NCI-H510A (cell line): ENCODE measurements around the gene MASP1.
"Not testable (repeated sequence)": the region's sequence is repeated elsewhere in the genome, so short reads cannot be mapped to it uniquely, and the experiment has no call there.

Source experiments
- DNase-seq: peaks from one replicate; lab custom pipeline; 2025; lab: John Stamatoyannopoulos, UW

Gene MASP1

DNA sequence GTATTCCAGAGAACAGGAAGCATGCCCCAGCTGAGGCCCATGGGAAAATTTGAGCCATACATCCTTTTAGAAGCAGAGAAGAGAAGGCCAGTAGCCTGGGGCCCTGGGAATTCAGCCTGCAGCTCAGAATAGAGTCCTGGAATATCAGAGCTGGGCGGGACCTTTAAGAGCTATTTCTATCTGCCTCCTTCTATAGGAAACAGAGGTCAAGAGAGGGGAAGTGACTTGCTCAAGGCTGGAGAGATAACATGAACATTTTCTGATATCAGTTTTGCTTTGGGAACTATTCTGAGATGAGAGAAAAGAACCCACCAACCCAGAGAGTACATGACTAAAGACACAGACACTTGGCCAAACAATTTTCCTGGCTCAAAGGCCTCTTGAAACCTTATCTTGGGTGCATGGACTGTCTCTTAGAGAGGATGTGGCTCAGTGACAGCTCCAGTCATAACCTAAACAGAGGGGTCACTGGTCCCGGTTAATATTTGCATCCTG, 26.0 kb downstream of the MASP1 start:
- DNase-seq: no peak

DNA sequence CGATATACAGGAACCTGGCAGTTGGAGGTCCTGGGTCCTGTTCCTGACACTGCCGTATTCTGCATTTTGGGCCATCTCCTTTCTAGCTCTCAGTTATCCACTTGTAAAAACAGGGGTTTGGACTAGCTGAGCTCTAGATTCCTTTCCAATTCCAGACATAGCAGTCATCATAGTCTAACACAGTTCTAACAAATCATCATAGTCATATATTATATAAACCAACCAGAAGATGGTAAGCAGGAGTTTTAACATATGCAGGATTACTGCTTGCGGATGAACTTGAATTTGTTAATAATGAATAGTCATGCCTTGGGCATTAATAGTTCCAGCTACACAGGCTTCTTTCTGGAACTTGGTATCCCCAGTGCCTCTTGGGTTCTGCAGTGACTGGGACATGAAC, 26.6 kb downstream of the MASP1 start:
- no peak for DNase-seq

DNA sequence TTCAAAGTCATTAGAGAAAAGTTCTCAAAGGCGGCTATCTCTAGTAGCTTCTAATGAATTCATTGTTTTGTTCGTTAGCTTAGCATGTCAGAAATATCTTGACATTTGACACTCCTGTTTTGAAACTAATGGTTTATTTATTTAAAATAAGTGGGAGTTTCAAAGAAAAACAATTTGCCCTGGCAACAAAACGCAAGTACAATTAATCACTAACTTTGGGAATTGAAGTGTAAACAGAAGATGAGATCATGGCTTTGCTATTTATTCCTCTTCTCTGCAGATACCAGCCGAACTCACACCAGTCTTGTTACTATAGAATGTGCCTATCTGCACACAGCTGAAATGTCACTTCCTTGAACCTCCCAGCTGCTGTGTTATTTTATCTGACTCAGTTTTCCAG, 27.5 kb downstream of the MASP1 start:
- DNase-seq: peak; percentile 9

DNA sequence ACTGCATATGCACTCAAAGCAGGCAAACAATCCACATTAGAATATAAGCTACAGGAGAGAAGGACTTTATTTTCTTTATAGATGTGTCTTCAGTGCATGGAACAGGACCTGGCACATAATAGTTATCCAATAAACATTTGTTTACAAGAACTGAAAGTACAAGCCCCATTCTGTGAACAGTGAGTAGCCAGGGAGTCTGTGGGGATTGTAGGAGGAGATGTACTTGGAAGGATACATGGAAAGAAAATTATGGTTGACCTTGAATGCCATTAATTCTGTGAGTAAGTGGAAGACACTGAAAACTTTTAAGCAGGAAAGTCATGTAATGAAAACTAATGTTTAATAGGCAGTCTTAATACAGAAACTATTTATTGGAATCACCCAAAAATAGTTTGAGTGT, 28.3 kb downstream of the MASP1 start:
- DNase-seq: no peak

DNA sequence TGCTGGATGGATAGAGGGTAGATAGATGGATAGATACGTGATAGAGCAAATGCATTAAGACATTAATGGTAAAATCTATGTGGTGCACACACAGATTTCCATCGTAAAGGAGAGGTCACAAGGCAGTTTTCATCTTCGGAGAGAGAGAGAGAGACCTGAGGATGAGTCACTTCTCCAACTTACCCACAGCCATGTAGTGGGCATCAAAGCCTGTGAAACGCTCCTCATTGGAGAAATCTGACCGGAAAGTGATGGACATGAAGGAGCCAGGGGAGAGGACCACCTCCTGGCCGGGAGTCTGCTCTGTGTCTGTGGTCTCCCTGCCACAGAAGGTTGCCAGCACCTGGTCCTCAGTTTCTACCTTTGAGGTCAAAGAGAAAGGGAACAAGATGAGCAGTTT, 29.2 kb downstream of the MASP1 start:
- no peak for DNase-seq

DNA sequence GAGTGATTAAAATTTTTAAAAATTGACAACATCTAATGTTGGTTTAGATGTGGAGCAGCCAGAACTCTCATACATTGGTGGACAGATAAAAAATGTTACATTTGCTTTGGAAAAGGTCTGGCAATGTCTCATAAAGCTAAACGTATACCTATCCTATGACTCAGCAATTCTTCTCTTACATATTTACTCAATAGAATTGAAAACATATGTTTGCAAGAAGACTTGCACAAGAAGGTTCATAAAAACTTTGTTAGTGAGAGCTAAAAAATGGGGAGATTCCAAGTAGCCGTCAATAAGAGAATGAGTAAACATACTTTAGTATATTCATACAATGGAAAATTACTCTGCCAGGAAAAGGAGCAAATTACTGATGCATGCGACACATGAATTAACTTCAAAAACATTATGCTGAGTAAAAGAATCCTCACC, 30.0 kb downstream of the MASP1 start:
- DNase-seq: no peak

DNA sequence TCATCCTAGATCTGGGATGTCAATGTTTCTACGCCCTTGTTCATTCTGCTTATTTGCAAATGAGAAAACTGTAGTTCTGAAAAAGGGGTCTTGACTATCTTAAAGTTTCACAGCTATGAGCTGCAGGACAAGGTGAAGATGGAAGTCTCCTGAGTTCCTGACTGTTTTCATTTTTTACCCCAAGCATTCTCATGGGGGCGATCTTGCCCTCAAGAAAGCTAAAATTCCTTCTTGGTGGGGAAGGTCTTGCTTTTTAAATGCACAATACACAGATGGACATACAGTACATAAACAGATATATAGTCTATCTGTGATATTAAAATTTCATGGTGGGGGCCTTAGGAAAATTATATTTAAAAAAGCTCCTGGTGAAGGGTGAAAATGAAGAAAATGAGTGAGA, 32.4 kb downstream of the MASP1 start:
- DNase-seq: no peak

DNA sequence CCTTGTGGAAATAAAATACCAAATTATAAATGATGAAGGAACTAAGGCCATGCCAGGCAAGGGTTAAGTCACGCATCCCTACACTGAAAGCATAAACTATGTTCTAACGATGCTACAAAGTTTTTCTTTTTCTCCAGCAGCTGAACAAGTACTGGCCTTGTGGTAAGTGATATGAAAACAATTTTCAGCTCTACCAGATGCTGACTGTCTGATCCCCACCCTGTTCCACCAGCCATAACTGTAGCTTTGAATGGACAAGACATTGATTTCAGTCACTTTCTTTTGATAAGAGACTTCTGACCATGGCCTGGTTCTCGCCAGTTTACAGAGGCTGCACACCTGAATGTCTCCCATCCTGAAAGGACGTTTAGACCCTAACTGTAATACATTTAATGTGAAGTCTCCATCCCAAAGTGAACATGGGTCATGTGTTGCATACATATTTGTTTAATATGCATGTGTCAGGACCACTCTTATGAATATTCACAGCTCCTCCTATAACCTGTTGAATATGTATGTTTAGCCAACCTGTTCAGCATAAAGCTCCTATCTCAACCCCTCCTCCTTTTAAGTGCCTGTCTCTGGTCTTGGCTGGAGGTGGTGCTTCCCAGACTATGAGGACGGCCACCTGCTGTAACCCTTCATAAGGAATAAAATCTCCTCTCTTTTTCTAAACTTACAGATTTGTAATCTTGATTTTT, 33.4 kb downstream of the MASP1 start:
- DNase-seq: no peak

DNA sequence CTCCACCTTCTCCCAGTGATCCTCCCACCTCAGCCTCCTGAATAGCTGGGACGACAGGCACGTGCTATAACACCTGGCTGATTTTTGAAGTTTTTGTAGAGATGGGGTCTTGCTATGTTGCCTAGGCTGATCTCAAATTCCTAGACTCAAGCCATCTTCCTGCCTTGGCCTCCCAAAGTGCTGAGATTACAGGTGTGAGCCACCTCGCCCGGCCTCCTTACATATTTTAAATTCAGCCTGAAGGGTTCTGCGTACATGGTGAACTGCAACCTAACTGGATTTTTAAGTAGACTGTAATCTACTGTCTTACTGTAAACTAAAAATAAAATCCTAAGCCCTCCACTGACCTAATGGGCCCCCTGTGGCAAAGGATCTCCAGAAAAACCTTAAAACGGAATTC, 34.1 kb downstream of the MASP1 start:
- DNase-seq: no peak

DNA sequence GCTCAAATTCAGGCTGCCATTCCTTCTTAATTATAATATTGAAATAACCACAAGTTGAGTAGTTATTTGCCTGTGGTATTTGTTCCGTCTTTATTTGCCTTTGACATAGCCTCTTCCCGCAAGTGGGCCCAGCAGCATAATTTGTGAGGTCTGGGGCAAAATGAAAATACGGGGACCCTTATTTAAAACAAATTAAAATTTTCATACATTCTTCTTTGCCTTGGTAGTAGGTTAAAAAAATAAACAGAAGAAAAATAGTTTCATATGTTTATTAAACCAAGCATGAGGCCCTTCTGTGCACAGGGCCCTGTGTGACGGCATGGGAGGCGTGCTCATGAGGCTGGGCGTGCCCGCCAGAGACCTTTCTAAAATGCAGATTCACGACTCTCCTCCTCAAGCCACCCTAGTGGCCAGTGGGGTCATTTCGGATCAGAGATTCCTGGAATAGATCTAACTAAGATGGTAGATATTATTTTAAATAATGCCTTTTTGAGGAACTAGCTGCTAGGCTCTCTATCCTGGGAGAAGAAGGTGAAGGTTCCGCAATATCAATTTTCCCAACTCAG, 35.4 kb downstream of the MASP1 start:
- DNase-seq: no peak

DNA sequence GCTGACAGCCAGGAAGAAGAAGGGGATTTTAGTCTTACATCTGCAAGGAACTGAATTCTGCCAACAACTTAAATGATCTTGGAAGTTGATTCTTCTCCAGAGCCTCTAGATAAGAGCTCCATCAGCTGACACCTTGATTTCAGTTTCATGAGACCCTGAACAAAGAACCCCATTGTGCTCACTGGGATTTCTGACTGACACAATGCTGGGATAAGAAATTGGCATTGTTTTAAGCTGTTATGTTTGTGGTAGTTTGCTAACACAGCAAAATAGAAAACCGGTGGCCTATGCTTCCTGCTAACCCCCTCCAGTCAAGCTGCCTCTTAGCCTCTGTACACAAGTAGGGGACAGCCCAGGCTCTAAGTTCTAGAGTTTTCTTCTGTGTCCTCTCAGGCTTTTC, 36.2 kb downstream of the MASP1 start:
- DNase-seq: no peak

DNA sequence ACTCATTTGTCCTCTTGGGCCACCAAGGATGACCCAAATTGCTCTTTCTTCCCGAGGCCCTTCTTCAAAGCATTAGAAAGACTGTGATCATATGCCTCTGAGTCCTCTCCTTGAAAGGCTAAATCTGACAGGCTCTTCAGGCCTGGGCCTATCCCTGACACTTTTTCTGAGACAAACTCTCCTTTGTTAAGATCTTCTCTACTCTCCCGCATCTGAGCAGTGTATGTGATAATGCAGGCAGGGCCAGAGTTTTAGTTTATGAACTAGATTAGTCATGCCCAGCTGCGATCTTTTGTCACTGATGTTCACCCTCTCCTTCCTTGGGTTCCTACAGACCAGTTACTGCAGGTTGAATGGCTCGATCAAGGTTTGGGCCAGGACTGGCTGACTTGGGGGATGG, 39.2 kb downstream of the MASP1 start:
- no peak for DNase-seq

DNA sequence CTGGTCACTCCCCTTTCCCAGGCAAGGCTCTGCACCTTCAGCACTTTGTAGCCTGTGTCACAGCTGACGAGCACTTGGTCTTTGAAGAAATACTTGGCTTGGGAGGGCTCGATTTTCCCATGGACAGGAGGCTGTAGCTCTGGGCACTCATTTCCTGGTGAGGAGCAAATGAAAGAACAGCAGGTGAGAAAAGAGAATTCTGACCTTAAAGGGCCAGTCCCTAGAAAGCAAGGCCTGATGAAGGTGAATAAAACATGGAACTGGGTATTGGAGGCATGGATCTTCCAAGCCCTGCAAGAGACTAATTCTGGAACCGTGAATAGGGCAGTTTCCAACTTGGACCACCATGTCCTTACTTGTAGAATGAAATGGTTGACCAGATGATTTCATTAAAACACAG, 39.9 kb downstream of the MASP1 start:
- no peak for DNase-seq

DNA sequence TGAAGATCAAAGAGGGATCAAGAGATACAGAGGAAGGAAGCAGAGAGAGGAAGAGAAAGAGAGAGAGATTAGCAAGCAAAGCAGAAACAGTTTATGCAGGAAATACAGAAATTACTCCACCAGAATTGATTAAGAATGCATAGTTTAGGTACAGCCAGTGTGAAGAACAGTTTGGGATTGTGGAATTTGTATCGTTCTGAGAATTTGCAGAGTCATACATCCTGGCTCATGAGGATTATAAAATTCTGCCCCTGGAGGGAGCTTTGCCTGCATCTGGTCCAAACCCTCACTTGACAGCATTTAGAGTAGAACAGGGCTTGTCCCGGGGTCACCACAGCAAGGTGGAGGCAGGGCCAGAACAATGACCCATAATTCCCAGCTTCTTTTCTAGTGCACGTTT, 44.1 kb downstream of the MASP1 start:
- no peak for DNase-seq

DNA sequence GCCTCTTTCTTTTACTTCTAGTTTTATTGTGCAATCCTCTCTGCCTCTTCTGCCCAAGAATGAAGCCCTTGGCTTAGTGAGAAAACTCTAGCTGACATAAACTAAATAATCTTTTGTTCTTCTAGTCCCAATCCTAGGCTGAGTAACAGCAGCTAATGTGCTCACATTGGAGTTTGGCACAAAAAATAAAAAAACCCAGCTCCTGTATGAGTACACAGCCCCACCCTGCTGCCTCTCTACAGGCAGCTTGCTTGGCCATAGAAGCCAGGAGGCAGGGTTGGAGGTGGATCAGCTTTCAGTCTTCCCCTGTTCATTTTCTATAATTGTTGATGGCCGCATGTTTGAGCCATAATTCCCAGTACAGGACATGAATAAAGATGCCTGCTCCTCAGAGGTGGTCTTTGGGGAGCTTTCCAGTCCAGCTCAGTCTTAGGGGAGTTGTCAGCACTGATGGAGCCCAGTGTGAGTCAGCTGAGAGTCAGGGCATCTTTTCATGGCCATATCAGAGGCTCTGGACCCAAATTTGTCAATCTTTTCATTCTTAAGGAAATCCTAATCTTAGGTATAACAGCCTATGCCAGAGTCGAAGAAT, 47.5 kb downstream of the MASP1 start:
- DNase-seq: no peak

DNA sequence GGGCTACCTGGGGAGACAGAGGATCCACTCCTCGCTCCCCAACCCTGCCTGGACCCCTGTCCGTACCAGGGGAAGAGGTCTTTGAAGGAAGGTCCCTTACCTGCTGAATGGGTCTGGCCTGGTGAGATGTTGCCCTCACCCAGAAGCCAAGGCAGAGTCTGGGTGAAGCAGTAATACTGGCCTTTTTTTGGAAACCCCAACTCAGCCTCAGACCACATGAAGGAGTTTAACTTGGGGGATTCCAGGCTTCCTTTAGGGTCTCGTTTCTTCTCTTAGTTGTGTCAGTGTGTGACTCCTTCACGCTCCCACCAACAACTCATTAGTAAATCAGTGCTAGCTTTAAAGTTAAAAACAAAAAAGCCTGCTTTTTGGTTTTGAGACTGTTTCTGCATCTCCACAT, 48.6 kb downstream of the MASP1 start:
- no peak for DNase-seq

DNA sequence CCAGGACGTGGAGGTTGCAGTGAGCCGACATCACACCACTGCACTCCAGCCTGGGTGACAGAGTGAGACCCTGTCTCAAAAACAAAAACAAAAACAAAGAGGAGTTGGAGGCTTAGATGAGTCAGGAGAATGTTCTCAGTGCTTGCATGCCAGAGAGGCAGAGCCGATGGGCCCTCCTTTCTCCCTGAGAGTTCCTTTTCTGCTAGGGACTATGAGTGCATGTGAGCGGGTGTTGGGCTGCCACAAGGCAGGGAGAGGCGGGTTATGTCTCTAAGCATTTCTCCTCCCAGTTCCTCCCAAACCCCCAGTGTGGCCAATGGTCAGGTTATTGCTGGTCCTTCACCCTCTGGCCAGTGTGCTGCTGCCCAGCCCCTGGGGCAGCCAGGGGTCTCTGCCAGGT, 49.1 kb downstream of the MASP1 start:
- DNase-seq: no peak

DNA sequence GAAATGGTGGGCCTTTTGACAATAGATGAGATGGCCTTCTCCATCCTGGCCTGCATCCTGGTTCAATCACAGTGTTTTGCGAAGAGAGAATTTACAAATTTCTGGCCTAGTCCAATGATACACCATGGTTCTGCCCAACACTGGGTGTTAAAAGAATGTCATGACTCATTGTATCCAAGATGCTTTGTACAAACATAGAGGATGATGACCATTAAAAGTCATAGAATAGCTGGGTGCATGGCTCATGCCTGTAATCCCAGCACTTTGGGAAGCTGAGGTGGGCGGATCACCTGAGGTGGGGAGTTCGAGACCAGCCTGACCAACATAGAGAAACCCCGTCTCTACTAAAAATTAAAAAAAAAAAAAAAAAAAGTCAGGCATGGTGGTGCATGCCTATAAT, 52.7 kb downstream of the MASP1 start:
- DNase-seq: not testable (repeated sequence)

DNA sequence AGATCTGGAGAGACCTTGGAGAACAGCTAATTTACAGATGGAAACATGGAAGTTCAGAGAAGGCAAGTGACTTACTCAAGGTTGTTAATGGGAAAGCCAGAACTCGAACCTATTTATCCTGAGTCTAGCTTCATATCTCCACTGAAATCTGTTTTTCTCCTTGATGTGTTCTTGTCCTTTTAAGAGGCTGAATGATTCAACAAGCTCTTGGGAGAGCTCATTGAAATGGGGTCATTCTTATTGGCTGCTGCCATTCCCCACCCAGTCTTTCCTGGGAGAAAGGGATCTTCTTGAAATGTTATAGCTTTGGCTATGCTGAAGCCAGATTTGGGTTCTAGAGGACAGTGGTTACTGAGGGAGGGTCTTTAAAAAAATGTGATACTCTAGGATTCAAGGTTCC, 53.3 kb downstream of the MASP1 start:
- DNase-seq: no peak

DNA sequence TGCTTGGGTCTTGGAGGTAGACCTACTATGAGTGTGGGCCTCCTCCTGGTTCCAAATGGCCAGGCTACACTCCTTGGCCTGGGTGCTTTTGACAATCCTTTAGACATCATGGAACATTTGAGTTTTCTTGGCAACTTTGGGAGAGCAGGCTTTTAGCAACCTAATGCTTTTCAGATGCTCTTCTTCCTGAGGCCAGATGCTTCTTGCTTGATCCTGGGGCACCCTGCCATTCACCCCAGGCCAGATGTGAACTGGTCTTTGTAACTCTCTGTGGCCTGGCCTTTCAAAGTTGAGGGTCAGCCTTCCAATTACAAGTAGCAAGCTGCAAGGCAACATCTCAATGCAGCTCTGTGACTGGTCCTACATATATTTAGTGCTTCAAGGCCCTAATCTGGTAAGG, 53.8 kb downstream of the MASP1 start:
- DNase-seq: no peak

DNA sequence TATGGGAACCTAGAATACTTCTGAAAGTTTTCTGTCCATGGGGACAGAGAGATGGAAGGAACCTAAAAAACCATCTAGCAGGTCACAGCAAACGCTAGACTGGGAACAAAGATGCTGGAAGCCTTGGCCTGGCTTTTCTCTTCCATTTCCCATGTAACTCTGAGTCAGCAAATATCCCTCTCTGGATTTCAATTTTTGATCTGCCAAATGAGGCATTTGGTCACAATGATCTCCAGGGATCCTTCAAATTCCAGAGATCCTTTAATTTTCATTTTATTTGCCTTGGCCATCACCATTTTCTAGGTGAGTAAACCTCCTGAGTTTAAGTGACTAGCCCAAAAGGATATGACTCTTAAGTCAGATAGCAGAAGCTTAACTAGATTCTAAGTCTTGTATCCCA, 54.6 kb downstream of the MASP1 start:
- DNase-seq: no peak

DNA sequence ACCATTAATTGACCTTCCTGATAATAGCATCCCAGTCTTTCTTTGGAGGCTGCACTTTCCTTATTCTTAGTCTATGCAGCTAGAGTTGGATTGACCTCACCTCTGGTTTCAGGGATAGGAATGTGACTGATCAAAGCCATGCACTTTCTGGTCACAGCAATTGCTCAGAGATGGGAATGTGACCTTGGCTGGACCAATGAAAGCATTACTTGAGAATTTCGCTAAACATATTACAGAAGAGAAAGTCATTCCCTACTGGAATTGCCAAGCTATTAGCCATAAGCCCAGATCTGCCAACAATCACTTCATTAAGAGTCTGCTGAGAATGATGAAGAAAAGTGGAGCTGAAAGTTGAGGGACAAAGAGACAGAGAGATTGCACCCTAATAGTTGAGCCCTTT, 61.5 kb downstream of the MASP1 start:
- no peak for DNase-seq

DNA sequence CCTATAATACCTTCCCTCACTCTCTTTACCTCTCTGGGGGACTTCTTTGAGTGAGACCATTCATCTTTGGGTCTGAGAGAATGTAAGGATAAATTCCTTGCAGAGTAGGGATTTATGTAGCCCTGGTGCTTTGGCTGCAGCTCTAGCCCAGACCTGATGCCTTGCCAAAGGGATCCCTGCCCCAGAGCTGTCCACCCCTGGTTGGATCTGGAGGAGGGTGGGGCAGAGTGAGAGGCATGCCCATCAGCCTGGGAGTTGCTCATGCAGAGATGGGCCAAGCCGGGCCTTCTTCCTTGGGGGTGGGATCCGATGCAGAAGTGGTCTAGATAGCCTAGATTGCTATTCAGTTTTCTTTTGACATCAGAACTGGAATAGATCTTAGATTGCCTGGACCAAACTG, 62.8 kb downstream of the MASP1 start:
- no peak for DNase-seq
